Astrocyte of the spinal cord (primary cell): ENCODE measurements around the gene C1orf87.

Source experiments
- DNase-seq: peaks from one replicate; pipeline ENCODE4 v3.0.0; 2011; ENCODE audit warnings: low read depth, low spot score
- H3K4me3 ChIP-seq: 2 replicates; pipeline ENCODE4 v1.5.1; 2011; ENCODE audit warnings: low read depth, mild to moderate bottlenecking, low read length, moderate library complexity
- in situ Hi-C: cut with HindIII; loops from 2 replicates; pipeline ENCODE4 v1.10.0; 2017; ENCODE audit warnings: low sequenced_read_pairs
- TF ChIP-seq, protein P1 (sequence below): IDR thresholded peaks from 2 replicates; pipeline ENCODE4 v1.5.1; 2012; ENCODE audit warnings: low read depth, mild to moderate bottlenecking, low read length, inconsistent platforms

Gene C1orf87

GRCh38 chr1:60054374-60054773, 19.2 kb downstream of the C1orf87 start:
- in situ Hi-C loops = no loop called here
- TF ChIP-seq, protein P1, sequence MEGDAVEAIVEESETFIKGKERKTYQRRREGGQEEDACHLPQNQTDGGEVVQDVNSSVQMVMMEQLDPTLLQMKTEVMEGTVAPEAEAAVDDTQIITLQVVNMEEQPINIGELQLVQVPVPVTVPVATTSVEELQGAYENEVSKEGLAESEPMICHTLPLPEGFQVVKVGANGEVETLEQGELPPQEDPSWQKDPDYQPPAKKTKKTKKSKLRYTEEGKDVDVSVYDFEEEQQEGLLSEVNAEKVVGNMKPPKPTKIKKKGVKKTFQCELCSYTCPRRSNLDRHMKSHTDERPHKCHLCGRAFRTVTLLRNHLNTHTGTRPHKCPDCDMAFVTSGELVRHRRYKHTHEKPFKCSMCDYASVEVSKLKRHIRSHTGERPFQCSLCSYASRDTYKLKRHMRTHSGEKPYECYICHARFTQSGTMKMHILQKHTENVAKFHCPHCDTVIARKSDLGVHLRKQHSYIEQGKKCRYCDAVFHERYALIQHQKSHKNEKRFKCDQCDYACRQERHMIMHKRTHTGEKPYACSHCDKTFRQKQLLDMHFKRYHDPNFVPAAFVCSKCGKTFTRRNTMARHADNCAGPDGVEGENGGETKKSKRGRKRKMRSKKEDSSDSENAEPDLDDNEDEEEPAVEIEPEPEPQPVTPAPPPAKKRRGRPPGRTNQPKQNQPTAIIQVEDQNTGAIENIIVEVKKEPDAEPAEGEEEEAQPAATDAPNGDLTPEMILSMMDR = no peak
- no peak overlapping the region for H3K4me3 ChIP-seq
- no peak for DNase-seq

DNA sequence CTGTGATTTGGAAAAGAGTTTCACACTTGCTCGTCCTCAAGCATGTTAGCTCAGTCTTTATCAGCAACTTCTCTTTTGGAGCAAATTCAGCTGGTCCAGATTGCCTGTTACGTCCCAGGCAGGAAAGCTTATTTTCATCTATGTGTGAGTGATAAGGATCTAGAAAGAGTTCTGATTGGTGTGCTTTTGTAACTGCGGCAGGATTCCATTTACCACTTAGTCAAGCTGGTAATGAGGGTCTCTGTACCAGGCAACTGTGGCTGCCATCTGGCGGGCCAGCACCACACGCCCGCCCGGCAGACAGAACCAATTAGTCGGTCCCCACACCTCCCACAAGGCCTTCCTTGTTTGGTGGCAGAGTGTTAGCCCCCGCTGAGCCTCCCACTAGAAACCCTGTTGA, 21.0 kb downstream of the C1orf87 start:
- no peak for DNase-seq
- in situ Hi-C loops = no loop called here
- TF ChIP-seq, protein P1 = no peak
- no peak overlapping the region for H3K4me3 ChIP-seq

- in situ Hi-C loops = no loop called here
- TF ChIP-seq, protein P1 = no peak
These were observed 22.4 kb downstream of the C1orf87 start for GRCh38 chr1:60051191-60051590.

DNA sequence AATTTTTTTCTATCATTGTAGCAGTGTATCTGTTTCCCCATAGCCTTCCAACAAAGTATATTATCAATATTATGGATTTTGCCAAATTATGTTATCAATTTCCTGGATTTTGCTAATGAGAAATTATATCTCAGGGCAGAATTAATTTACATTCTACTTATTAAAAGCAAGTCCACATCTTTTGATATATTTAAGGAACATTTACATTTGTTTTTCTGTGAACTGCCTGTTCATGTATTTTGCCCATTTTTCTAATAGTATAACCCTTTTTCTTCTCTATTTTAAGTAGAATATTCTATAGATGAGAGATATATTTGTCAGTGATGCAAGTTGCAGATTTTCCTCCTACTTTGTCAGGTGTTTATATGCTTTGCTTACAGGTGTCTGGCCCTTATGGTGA, 24.4 kb downstream of the C1orf87 start:
- no peak for DNase-seq
- in situ Hi-C loops = no loop called here
- H3K4me3 ChIP-seq = no peak overlapping the region
- TF ChIP-seq, protein P1 = no peak

More at GRCh38 chr1:60051191-60051590, 22.4 kb downstream of the C1orf87 start:
- DNase-seq = no peak
- no peak overlapping the region for H3K4me3 ChIP-seq

DNA sequence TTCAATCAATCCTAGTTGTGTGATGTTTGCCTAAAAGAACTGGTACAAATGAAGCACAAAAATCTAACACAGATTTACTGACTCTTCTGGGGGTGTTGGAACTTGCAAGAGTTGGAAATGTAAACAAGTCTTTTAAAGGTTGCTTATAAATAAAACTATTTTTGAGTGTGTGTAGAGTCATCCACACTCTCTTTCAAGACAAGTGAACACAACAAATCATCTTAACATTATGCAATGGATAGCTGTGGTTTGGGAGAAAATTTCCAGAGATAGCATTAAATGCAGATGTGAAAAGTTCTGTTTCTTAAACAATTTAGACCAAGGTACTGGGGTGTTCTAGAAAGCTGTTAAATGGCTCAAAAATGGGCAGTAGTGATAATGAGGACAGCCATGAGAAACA, 28.7 kb downstream of the C1orf87 start:
- TF ChIP-seq, protein P1 = no peak
- in situ Hi-C loops = no loop called here
- H3K4me3 ChIP-seq = no peak overlapping the region

DNA sequence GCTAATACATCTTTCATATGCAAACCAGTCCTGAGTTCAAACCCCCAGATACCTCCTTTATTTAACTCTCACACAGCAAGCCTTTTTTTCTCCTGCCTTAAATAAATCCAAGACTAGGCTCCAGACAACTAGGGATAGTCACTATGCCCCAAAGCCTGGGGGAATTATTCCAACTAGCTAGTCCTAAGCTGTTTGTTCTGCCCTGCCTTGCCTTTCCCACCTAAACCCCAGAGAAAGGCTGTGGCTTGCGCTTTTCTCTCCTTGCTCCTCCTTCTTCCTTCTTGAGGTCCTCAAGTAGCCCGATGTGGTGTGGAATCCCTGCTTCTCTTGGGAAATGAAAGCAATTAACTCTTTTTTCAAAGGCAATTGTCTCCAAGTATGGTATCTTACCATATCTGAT, 31.8 kb downstream of the C1orf87 start:
- no peak for DNase-seq
- in situ Hi-C loops = no loop called here

More for the DNA sequence above, 28.7 kb downstream of the C1orf87 start:
- DNase-seq = no peak

DNA sequence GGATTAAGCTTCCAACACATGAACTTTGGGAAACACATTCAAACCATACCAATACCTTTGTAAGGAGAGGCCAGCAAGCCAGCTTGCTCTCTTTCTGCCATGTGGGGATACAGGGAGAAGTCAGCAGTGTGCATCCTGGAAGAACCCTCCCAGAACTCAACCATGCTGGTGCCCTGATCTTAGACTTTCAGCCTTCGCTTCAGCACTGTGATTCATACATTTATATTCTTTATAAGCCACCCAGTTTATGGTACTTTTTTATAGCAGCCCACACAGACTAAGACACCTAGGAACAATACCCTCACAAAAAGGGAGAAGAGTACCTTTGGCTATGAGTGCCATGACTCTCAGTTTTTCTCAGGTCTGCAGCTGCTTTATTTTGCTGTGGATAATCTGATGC, 35.9 kb downstream of the C1orf87 start:
- H3K4me3 ChIP-seq = no peak overlapping the region
- in situ Hi-C loops = no loop called here
- no peak for DNase-seq
- TF ChIP-seq, protein P1 = no peak

More for the DNA sequence above, 31.8 kb downstream of the C1orf87 start:
- TF ChIP-seq, protein P1 = no peak
- no peak overlapping the region for H3K4me3 ChIP-seq
